Nucleus accumbens (tissue), 56 donors: ENCODE data around the gene SOX9.
A peak's percentile ranks its signal among the peaks of the same experiment; 100 is the strongest.

Experiments used
- DNase-seq, 56 donors: peaks; one replicate each; lab custom pipeline; 2025; lab: John Stamatoyannopoulos, UW

The SOX9 gene

DNA sequence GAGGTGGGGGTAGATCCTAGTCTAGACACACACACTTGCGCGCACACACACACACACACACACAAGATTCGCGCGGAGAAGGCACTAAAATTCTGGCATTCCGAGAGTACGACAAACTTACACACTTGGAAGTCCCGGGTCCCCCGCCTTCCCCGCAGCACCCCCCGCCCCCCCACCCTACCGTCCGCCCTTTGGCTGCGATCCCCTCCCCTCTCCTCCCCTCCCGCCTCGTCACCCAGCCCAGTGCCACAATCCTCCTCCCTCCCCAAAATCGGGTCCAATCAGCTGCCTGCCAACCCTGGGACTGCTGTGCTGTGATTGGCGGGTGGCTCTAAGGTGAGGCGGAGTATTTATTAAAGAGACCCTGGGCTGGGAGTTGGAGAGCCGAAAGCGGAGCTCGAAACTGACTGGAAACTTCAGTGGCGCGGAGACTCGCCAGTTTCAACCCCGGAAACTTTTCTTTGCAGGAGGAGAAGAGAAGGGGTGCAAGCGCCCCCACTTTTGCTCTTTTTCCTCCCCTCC is at the start of gene SOX9:
Gene SOX9 (plus strand): TSS at position 379 of the 522 bp plus-strand sequence. CDS start 372 bp downstream, outside the sequence.
- DNase-seq, result peak; percentile 69 to 97 (median 93)

DNA sequence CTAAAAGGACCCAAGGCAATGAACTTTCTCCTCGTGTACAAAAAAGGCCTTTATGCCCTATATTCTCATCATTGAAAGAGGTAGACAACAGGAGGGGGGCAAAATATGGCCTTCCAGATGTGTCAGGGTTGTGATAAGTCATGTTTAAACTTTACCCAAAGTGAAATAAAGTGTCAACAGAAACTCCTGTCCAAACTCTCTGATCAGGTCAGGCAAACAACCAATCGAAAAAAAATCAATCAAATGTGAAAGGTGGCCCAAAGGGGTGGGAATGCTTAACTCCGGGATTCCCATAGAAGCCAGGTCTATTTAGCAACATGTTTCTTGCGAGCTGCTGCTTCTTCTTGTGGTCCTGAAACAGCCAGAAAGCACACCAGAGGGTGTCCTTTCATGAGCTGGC is 49.5 kb upstream of the SOX9 start:
- no peak for DNase-seq

- no peak for DNase-seq
Measured at GRCh38 chr17:72075995-72076677, 44.7 kb upstream of the SOX9 start.

GRCh38 chr17:72076678-72077030 is 44.2 kb upstream of the SOX9 start:
- no peak for DNase-seq

GRCh38 chr17:72077326-72077960 is 43.4 kb upstream of the SOX9 start:
- no peak for DNase-seq

- no peak for DNase-seq
Measured at GRCh38 chr17:72079700-72080099, 41.1 kb upstream of the SOX9 start.

GRCh38 chr17:72087876-72088275 is 32.9 kb upstream of the SOX9 start:
- DNase-seq, result no peak

GRCh38 chr17:72089453-72089987 is 31.3 kb upstream of the SOX9 start:
- no peak for DNase-seq

- no peak for DNase-seq
Measured at GRCh38 chr17:72090108-72090507, 30.7 kb upstream of the SOX9 start.

DNA sequence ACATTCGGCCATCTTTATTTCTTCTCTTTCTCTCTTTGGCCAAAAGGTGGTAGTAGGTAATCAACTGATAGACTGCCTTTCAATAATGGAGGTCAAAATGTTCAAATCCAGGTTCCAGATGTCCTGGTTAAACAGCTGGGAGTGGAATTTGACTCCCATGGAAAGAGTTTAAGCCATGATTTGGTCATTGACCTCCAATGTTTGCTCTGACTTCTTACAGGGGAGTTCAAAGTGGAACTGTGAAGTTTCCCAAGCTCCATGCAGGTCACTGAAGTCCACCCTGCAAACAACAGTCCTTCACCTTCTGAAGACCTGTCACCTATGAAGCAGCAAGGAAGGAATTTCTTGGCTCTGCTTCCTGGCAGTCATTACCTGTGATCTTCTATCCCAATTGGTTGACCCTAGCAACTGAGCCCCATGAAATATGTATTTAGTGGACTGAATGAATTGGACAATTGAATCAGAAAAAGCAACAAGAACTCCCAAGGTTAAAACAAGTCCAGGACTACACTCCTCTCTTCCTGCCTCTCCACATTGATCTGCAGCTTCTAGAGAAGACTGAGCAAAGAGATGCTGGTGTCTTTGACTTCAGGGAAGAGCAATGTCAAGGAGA is 28.0 kb upstream of the SOX9 start:
- DNase-seq, result no peak

GRCh38 chr17:72093707-72094106 is 27.1 kb upstream of the SOX9 start:
- DNase-seq, result no peak

- DNase-seq, result no peak
Measured at GRCh38 chr17:72095316-72095715, 25.5 kb upstream of the SOX9 start.

- DNase-seq, result no peak
Measured at GRCh38 chr17:72097144-72097543, 23.7 kb upstream of the SOX9 start.

- DNase-seq, result no peak
Measured at GRCh38 chr17:72099919-72100318, 20.9 kb upstream of the SOX9 start.

DNA sequence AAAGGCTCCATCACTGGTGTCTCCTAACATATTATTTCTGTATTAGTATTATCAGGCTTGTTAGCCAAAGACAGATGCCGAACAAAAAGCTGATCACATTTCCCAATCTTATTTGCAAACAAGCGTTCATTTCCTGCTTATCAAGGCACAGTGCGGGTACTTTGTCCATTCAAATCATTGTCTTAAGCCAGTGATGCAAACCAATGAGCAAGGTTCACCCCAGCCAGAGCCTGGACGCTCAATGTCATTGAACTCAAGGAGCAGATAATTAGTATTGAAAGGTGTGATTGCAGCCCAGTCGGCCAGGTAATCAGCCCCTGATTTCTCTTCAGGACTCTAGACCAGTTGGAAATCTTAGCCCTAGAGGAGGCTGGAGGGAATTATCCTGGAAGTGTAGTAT is 20.4 kb upstream of the SOX9 start:
- DNase-seq, result no peak

DNA sequence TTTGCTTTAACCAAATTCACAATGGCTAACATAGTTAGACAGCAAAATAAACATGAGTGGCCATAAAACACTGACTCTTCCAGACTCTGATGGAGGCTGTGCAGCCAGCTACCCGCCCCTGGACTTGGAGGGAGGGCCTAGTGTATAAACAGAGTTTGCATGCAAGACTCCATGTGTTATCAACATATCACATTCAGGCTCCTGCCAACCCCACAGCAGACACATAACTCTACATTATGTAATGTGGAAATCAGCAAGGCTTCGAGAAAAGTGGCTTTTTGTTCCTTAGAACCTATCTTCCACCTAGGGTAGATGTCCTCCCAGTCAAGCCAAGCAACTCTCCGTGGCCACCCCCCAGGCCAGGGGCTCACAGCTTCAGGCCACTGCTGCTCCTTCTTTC is 19.3 kb upstream of the SOX9 start:
- DNase-seq, result no peak

DNA sequence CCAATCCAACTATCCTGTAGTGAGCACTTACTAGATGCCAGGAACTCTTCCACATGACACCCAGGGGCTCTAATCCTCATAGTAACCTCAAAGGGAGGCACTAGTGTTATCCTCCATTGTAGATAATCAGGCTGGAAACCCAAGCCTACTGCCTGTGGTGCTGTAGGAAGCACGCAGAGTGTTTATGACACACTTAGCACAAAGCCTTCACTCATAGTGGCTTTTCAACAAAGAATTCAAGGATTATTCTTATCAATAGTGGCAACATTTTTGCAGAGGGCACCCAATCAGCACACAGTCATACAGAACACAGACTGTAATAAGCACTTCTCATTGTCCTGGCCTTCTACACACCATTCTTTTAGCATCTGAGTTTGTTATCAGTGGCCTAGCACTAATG is 18.5 kb upstream of the SOX9 start:
- no peak for DNase-seq

DNA sequence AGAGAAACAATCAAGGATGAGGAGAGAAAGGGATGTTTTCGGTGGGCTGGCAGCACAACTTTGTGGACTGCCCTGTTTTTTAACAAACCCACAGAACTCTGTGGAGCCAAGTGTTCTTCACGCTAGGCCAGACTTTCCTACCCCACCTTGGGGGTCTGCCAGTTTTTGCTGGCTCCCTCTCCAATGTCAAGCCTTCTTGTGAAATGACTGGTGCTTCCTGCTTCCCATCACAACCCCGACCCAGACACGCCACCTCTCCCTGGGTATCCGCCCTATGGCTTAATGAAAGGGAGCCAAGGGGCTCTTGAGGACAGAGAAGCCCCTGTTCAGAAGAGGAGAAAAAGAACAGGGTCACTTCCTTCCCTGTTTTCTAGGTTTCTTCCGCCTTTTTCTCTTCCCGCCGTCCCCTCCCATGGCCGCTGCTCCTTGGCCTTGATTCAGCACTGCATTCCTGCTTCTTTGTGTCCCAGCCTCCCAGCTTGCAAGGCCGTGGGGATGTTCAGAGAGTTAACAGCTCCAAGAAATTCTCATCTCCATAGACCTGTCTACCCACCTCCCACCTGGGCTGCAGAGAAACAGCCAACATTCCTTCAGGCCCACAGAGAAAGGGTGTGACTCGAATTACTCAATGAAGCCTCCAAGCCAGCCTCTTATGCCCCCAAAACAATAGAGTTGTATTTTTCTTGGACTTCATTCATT is 16.5 kb upstream of the SOX9 start:
- peak in 26 of 56 donors; percentile 5 to 76 (median 30) for DNase-seq

DNA sequence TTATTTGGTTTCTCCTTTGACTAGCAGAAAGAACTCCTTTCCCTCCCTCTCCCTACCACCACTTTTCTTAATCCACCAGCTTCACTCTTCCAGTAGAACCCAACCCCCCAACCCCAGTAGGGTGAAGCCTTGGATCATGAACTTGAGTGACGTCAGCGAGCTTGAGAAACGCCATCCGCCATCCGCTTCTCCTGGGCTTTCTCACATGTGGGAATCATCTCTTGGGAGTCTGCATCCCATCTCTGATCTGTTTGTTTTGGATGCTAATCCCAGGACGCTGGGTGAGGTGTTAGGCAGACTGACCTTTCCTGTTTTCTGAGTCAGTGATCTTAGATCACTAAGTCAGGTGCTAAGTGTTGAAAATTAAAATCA is 16.0 kb upstream of the SOX9 start:
- DNase-seq, result no peak

DNA sequence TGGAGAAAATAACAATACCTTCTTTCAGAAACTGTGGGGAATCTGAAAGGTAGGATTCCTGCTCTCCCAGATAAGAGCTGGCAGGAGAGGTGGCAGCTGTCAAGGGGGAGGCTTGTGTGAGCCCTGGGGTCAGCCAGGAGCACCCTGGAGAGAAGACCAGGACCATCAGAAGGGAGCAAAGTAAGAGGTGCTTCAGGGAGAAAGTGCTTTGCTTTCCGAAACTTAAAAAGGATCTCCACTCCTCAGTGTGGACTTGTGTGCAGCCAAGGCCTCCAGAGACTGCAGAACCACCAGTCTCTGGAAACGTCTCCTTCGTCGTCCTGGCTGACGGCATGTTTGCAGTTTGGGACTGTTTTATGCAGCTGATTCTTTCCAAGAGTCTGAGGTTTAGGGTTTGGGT is 13.7 kb upstream of the SOX9 start:
- no peak for DNase-seq
